GM18867 (cell line): ENCODE measurements around the gene CCNE1.
A peak's percentile ranks its signal among the peaks of the same experiment; 100 is the strongest.

Experiments
- ATAC-seq: cut with Tn5 transposase; IDR thresholded peaks from one replicate; pipeline ENCODE4 v1.9.1; 2021; ENCODE audit warnings: mild to moderate bottlenecking, moderate library complexity; ENCODE audit not compliant: unreplicated experiment

CCNE1 gene

GRCh38 chr19:29841559-29842367 lies 30.0 kb downstream of the CCNE1 start:
- ATAC-seq = no peak

GRCh38 chr19:29842471-29843179 lies 30.8 kb downstream of the CCNE1 start:
- no peak for ATAC-seq

- no peak for ATAC-seq
These were observed 31.6 kb downstream of the CCNE1 start for GRCh38 chr19:29843180-29844051.

- peak; percentile 72 for ATAC-seq
These were observed 33.2 kb downstream of the CCNE1 start for GRCh38 chr19:29844891-29845573.

GRCh38 chr19:29845574-29846176 lies 33.9 kb downstream of the CCNE1 start:
- no peak for ATAC-seq

- no peak for ATAC-seq
These were observed 37.4 kb downstream of the CCNE1 start for GRCh38 chr19:29849208-29849607.

- ATAC-seq = no peak
These were observed 38.7 kb downstream of the CCNE1 start for GRCh38 chr19:29850482-29850881.

- peak; percentile 81 for ATAC-seq
These were observed 40.2 kb downstream of the CCNE1 start for GRCh38 chr19:29851769-29852521.

- ATAC-seq = no peak
These were observed 42.2 kb downstream of the CCNE1 start for GRCh38 chr19:29854033-29854432.

- no peak for ATAC-seq
These were observed 43.3 kb downstream of the CCNE1 start for GRCh38 chr19:29855087-29855486.

- ATAC-seq = no peak
These were observed 44.1 kb downstream of the CCNE1 start for GRCh38 chr19:29855741-29856500.

GRCh38 chr19:29858000-29858596 lies 46.3 kb downstream of the CCNE1 start:
- peak; percentile 53 for ATAC-seq

GRCh38 chr19:29858621-29859020 lies 46.8 kb downstream of the CCNE1 start:
- ATAC-seq = no peak

GRCh38 chr19:29860492-29860891 lies 48.7 kb downstream of the CCNE1 start:
- ATAC-seq = no peak

- ATAC-seq = no peak
These were observed 49.8 kb downstream of the CCNE1 start for GRCh38 chr19:29861574-29861973.

GRCh38 chr19:29866011-29866410 lies 54.2 kb downstream of the CCNE1 start:
- ATAC-seq = no peak

GRCh38 chr19:29867984-29868383 lies 56.2 kb downstream of the CCNE1 start:
- ATAC-seq = no peak

- no peak for ATAC-seq
These were observed 59.4 kb downstream of the CCNE1 start for GRCh38 chr19:29871143-29871542.
